ENCODE data around the gene SETBP1.

GRCh38 chr18:45104049-45104395 lies 423.3 kb downstream of the SETBP1 start:
- TF ChIP-seq, protein P1, sequence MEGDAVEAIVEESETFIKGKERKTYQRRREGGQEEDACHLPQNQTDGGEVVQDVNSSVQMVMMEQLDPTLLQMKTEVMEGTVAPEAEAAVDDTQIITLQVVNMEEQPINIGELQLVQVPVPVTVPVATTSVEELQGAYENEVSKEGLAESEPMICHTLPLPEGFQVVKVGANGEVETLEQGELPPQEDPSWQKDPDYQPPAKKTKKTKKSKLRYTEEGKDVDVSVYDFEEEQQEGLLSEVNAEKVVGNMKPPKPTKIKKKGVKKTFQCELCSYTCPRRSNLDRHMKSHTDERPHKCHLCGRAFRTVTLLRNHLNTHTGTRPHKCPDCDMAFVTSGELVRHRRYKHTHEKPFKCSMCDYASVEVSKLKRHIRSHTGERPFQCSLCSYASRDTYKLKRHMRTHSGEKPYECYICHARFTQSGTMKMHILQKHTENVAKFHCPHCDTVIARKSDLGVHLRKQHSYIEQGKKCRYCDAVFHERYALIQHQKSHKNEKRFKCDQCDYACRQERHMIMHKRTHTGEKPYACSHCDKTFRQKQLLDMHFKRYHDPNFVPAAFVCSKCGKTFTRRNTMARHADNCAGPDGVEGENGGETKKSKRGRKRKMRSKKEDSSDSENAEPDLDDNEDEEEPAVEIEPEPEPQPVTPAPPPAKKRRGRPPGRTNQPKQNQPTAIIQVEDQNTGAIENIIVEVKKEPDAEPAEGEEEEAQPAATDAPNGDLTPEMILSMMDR (IDR thresholded peaks at IDR 0.05): no peak
- TF ChIP-seq POLR2A (IDR thresholded peaks at IDR 0.05): no peak
